ENCODE data around the gene NDUFA13. TPM values are rescaled to one million over a fixed set of nuclear protein-coding genes. Genes with fewer than 3 reads are reported as not detected.

The NDUFA13 gene
- polyA plus RNA-seq, 1 donor from 2014 or later = 266 TPM

GRCh38 chr19:19526581-19527370 lies 10.8 kb downstream of the NDUFA13 start:
- no peak for TF ChIP-seq MXI1 (conservative IDR thresholded peaks at IDR 0.05; ENCODE audit: poor library complexity, severe bottlenecking)
- no peak for TF ChIP-seq EP300 (conservative IDR thresholded peaks at IDR 0.05; ENCODE audit: poor library complexity, severe bottlenecking)
- no peak for TF ChIP-seq RAD21 (conservative IDR thresholded peaks at IDR 0.05)
- TF ChIP-seq REST (IDR thresholded peaks at IDR 0.05; ENCODE audit: borderline replicate concordance) = no peak
- TF ChIP-seq SMC3 (conservative IDR thresholded peaks at IDR 0.05; ENCODE audit: poor library complexity) = no peak
- no peak for TF ChIP-seq CTCF (IDR thresholded peaks at IDR 0.05; ENCODE audit: poor library complexity, severe bottlenecking)
- TF ChIP-seq TAF1 (IDR thresholded peaks at IDR 0.05; ENCODE audit: low read depth) = no peak
- TF ChIP-seq POLR2AphosphoS5 (IDR thresholded peaks at IDR 0.05) = no peak
- TF ChIP-seq EZH2 (IDR thresholded peaks at IDR 0.05; ENCODE audit: borderline replicate concordance, insufficient read depth, low read length, poor library complexity, severe bottlenecking) = no peak
- Histone ChIP-seq H3K4me3 (ENCODE audit: low read length) (no peak overlapping the region), H3K9me3 (ENCODE audit: low read length) (no peaks in the 10 kb centered on the region), H3K27me3 (ENCODE audit: insufficient read depth, low read depth, low read length) (no peaks in the 10 kb centered on the region), H2AFZ (ENCODE audit: low read depth, low read length) (no peak overlapping the region), H4K20me1 (ENCODE audit: insufficient read depth) (no peaks in the 10 kb centered on the region), H3K4me2 (ENCODE audit: low read length) (no peak overlapping the region), H3K79me2 (replicated peaks; ENCODE audit: insufficient read depth, low read length) (no peaks in the 10 kb centered on the region), H3F3A (ENCODE audit: insufficient read depth, low read length, poor library complexity, severe bottlenecking) (no peaks in the 10 kb centered on the region), H3K9ac (ENCODE audit: low read length) (no peak overlapping the region), H3K27ac (ENCODE audit: low read length) (no peak overlapping the region), H3K9me2 (ENCODE audit: insufficient read depth, low read length) (no peaks in the 10 kb centered on the region), H3K36me3 (ENCODE audit: insufficient read depth, low read length) (no peaks in the 10 kb centered on the region)

DNA sequence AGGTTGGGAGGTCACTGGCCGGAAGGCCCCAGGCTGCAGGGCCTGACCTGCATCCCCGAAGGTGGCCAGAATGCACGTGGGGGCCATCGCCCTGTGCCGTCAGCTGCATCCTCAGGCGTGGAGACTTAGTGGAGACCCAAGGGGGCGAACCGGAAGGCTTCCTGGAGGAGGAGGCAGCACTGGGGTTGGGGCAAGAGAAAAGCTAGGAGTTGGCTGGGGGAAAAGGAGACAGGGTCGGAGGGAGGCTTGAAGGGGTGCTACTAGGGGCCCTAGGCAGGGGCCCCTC lies 11.3 kb downstream of the NDUFA13 start:
- H3K27ac ChIP-seq (ENCODE audit: low read length) = no peak overlapping the region
- no peaks in the 10 kb centered on the region for H3K9me2 ChIP-seq (ENCODE audit: insufficient read depth, low read length)
- no peaks in the 10 kb centered on the region for H3F3A ChIP-seq (ENCODE audit: insufficient read depth, low read length, poor library complexity, severe bottlenecking)
- no peaks in the 10 kb centered on the region for H3K27me3 ChIP-seq (ENCODE audit: insufficient read depth, low read depth, low read length)
- H3K9me3 ChIP-seq (ENCODE audit: low read length) = no peaks in the 10 kb centered on the region
- no peak overlapping the region for H3K4me2 ChIP-seq (ENCODE audit: low read length)
- H2AFZ ChIP-seq (ENCODE audit: low read depth, low read length) = no peak overlapping the region
- H4K20me1 ChIP-seq (ENCODE audit: insufficient read depth) = no peaks in the 10 kb centered on the region
- TF ChIP-seq EP300 (conservative IDR thresholded peaks at IDR 0.05; ENCODE audit: poor library complexity, severe bottlenecking) (no peak), RAD21 (conservative IDR thresholded peaks at IDR 0.05) (no peak), EZH2 (IDR thresholded peaks at IDR 0.05; ENCODE audit: borderline replicate concordance, insufficient read depth, low read length, poor library complexity, severe bottlenecking) (no peak), MXI1 (conservative IDR thresholded peaks at IDR 0.05; ENCODE audit: poor library complexity, severe bottlenecking) (no peak), SMC3 (conservative IDR thresholded peaks at IDR 0.05; ENCODE audit: poor library complexity) (no peak), REST (IDR thresholded peaks at IDR 0.05; ENCODE audit: borderline replicate concordance) (no peak), TAF1 (IDR thresholded peaks at IDR 0.05; ENCODE audit: low read depth) (no peak), POLR2AphosphoS5 (IDR thresholded peaks at IDR 0.05) (no peak), CTCF (IDR thresholded peaks at IDR 0.05; ENCODE audit: poor library complexity, severe bottlenecking) (no peak)
- H3K79me2 ChIP-seq (replicated peaks; ENCODE audit: insufficient read depth, low read length) = no peaks in the 10 kb centered on the region
- H3K36me3 ChIP-seq (ENCODE audit: insufficient read depth, low read length) = no peaks in the 10 kb centered on the region
- no peak overlapping the region for H3K4me3 ChIP-seq (ENCODE audit: low read length)
- no peak overlapping the region for H3K9ac ChIP-seq (ENCODE audit: low read length)
